Measurements from ENCODE around the gene ALAS2. TPM values are rescaled to one million over a fixed set of nuclear protein-coding genes. Genes with fewer than 3 reads are reported as not detected.
"Not testable (repeated sequence)": the region's sequence is repeated elsewhere in the genome, so short reads cannot be mapped to it uniquely, and the experiment has no call there.

The ALAS2 gene, protein sequence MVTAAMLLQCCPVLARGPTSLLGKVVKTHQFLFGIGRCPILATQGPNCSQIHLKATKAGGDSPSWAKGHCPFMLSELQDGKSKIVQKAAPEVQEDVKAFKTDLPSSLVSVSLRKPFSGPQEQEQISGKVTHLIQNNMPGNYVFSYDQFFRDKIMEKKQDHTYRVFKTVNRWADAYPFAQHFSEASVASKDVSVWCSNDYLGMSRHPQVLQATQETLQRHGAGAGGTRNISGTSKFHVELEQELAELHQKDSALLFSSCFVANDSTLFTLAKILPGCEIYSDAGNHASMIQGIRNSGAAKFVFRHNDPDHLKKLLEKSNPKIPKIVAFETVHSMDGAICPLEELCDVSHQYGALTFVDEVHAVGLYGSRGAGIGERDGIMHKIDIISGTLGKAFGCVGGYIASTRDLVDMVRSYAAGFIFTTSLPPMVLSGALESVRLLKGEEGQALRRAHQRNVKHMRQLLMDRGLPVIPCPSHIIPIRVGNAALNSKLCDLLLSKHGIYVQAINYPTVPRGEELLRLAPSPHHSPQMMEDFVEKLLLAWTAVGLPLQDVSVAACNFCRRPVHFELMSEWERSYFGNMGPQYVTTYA
- polyA plus RNA-seq (ENCODE audit: low read depth in 6 of 6), result 10 to 100 TPM in 1 of 6 donors, 1 to 10 TPM in 3, under 1 TPM in 1, not detected in 1; 0.21 to 12.6 (median 1.4) TPM

DNA sequence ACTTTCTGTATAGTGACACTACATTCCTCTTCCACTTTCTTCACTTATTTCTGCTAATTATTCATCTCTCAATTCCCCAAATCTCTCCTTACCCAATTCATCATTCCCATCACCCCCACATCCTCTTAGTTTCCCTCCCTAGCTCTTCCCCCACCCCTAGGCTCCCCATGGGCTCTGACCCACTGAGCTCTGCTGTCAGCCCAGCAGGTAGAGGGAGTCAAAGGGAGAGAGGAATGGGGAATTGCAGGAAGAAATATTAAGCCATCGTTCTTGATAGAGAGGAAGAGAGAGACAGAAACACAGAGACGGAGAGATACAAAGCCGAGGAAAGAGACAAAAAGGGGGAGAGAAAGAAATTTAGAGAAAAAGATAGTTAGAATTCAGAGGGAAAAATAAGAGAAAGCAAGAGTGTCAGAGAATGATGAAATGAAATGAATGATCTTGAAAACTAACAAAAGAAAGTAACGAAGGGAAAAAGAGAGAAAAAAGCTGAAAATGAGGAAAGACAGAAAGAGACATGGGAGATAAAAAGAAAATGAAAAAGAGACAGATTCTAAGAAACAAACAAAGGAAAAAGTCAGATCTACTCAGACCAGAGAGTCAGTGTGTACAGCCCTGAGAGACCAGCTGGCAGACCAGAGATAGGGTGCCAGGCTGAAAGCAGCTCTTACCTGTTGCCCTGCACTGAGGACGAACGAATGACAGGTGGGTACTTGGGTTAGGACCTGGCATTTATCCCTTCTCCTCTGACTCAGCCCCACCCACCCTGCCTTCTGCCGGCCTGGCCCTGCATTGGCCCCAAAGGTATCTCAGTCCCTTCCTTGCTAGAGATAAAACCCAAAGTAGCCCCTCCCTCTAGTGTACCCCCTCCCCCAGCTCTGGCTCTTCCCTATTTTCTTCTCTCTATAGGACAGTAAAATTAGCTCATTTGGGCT lies at the start of gene ALAS2:
Gene ALAS2 (minus strand): TSS at position 707 of the 935 bp plus-strand sequence. CDS start 4,977 bp downstream, outside the sequence.
- Mint-ChIP-seq H3K9me3 (peaks cover 0 to 6% (median 3%) of the 10 kb centered on the region in 7 donors), H3K27me3 (peaks cover 0 to 28% (median 0%) of the 10 kb centered on the region in 3 donors), H3K4me3 (peak within 1 kb of the TSS in 1 of 8 donors; percentile 38), H3K4me1 (no peaks in the 10 kb centered on the region), H3K36me3 (no peaks in the 10 kb centered on the region), H3K27ac (no peak within 1 kb of the TSS)
- ATAC-seq (ENCODE audit: low read depth in 2 of 2), result no peak
- no peak for DNase-seq

DNA sequence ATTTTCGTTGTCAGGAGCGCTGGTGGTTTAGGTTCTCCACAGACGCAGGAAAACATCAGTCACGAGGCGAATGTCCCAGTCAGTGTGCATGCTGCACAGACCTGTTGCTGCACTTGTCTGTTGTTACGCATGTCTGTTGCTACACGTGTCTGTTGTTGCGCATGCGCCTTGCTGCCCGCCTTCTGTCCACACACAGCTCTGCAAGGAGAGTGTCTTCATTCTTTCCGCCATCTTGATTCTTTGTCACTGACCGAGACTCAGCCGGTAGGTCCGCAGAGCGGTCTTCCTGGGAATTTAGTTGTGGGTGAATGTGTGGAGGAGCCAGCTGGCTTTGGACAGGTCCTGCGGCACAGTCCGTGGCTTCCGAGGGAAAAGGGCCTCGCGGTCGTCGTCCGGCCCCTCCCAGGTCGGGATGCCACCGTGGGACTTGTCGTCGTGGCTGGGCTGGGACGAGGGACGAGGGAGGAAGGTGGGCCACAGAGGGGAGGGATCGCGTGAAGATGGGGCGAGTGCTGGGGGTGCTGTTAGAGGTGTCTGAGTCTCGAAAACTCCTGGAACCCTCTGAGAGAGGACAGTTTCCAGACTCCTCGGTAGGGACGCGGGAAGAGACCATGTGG lies 44.2 kb upstream of the ALAS2 start, which contains the start of gene PAGE2B:
Gene PAGE2B (plus strand): TSS at position 180 of the 617 bp plus-strand sequence. CDS start 1,012 bp downstream, outside the sequence.
- Mint-ChIP-seq H3K4me3 (no peak within 1 kb of the TSS), H3K9me3 (peaks cover 0 to 4% (median 0%) of the 10 kb centered on the region in 7 donors), H3K27ac (no peak within 1 kb of the TSS), H3K27me3 (peaks cover 2 to 30% (median 22%) of the 10 kb centered on the region in 3 donors), H3K4me1 (no peaks in the 10 kb centered on the region), H3K36me3 (no peaks in the 10 kb centered on the region)
- DNase-seq, result no peak
- no peak for ATAC-seq (ENCODE audit: low read depth in 2 of 2)

- DNase-seq, result no peak
- no peak for ATAC-seq (ENCODE audit: low read depth in 2 of 2)
- Mint-ChIP-seq H3K36me3 (no peaks in the 10 kb centered on the region), H3K4me1 (no peaks in the 10 kb centered on the region), H3K27ac (no peak overlapping the region), H3K27me3 (peaks cover 3 to 34% (median 34%) of the 10 kb centered on the region in 3 donors), H3K9me3 (peaks cover 0 to 8% (median 4%) of the 10 kb centered on the region in 7 donors), H3K4me3 (no peak overlapping the region)
These were observed 41.5 kb upstream of the ALAS2 start for GRCh38 chrX:55072286-55072685.

DNA sequence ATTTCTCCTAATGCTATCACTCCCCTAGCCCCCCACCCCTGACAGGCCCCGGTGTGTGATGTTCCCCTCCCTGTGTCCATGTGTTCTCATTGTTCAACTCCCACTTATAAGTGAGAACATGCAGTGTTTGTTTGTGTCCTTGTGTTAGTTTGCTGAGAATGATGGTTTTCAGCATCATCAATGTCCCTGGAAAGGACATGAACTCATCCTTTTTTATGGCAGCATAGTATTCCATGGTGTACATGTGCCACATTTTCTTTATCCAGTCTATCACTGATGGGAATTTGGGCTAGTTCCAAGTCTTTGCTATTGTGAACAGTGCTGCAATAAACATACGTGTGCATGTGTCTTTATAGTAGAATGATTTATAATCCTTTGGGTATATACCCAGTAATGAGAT lies 36.4 kb upstream of the ALAS2 start:
- not testable (repeated sequence) for H3K36me3 Mint-ChIP-seq; ATAC-seq (ENCODE audit: low read depth in 2 of 2); H3K4me3 Mint-ChIP-seq; DNase-seq; H3K27ac Mint-ChIP-seq; H3K4me1 Mint-ChIP-seq
- Mint-ChIP-seq H3K9me3 (peaks cover 0 to 12% (median 4%) of the 10 kb centered on the region in 7 donors), H3K27me3 (peaks cover 3 to 35% (median 22%) of the 10 kb centered on the region in 3 donors)

DNA sequence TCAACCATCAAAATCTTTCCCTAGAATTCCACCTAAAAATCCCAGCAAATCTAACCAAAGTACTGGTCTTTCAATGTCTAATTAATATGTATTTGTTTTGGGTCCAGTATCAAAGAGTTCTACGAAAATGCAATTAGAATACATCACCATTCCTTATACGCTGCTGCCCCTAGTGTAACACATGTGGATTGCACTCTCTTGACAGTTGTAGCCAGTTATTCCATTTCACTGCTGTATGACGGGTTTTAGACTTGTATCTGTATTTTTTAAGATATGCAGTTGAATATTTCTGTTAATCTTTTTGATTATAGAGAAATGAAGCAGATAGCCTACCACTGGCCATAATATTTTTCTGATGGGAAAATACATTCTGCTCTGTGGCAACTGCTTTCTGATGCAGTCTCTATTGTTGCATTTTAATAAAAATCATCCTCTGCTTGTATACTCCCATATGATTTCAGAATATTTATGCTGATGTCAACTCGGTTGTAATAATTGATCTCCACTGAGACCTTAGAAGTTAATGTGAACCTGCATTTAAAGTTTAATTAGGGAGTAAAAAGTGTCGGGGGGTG lies 27.0 kb upstream of the ALAS2 start:
- Mint-ChIP-seq H3K36me3 (no peaks in the 10 kb centered on the region), H3K27ac (peak overlapping the region in 3 of 6 donors; percentile 15 to 85 (median 53)), H3K4me1 (peaks cover 0 to 11% (median 10%) of the 10 kb centered on the region in 3 donors), H3K9me3 (peaks cover 0 to 1% (median 0%) of the 10 kb centered on the region in 7 donors), H3K4me3 (peak overlapping the region; percentile 27 to 82 (median 60)), H3K27me3 (no peaks in the 10 kb centered on the region)
- DNase-seq (peak; percentile 19), ATAC-seq (ENCODE audit: low read depth in 2 of 2) (peak; percentile 62 to 65)

GRCh38 chrX:55056820-55057674 lies 26.3 kb upstream of the ALAS2 start:
- ATAC-seq (ENCODE audit: low read depth in 2 of 2), result peak; percentile 41 to 75
- no peaks in the 10 kb centered on the region for H3K36me3 Mint-ChIP-seq
- peaks cover 0 to 11% (median 10%) of the 10 kb centered on the region in 3 donors for H3K4me1 Mint-ChIP-seq
- peak overlapping the region; percentile 12 to 82 (median 60) for H3K4me3 Mint-ChIP-seq
- peak; percentile 7 for DNase-seq
- H3K27ac Mint-ChIP-seq, result peak overlapping the region in 3 of 6 donors; percentile 53 to 93 (median 85)
- peaks cover 0 to 3% (median 0%) of the 10 kb centered on the region in 7 donors for H3K9me3 Mint-ChIP-seq
- no peaks in the 10 kb centered on the region for H3K27me3 Mint-ChIP-seq

GRCh38 chrX:55050599-55050998 lies 19.8 kb upstream of the ALAS2 start:
- H3K36me3 Mint-ChIP-seq; H3K4me3 Mint-ChIP-seq; ATAC-seq (ENCODE audit: low read depth in 2 of 2); H3K27me3 Mint-ChIP-seq; DNase-seq; H3K4me1 Mint-ChIP-seq; H3K27ac Mint-ChIP-seq: not testable (repeated sequence)
- peaks cover 0 to 15% (median 8%) of the 10 kb centered on the region in 7 donors for H3K9me3 Mint-ChIP-seq

GRCh38 chrX:55041514-55041913 lies 10.7 kb upstream of the ALAS2 start:
- Mint-ChIP-seq H3K36me3 (no peaks in the 10 kb centered on the region), H3K27me3 (no peaks in the 10 kb centered on the region)
- no peak for ATAC-seq (ENCODE audit: low read depth in 2 of 2)

DNA sequence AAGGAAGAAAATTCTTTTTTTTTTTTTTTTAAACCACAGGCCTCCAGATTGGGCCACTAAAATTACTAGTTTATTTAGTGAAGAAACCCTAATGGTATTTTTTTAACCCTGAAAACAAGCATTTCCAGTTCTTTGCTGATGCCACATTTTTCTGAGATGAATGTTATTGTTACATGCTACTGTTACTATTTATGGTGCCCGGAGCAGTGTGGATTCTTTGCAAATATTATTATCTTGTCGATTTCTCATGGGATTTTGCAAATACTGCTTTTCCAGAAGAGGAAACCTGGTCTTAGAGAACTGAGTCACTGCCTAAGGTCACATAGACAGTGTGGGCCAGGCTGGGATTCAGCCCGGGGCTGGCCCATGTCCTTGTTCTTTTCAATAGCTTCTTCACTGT lies 8.7 kb upstream of the ALAS2 start:
- Mint-ChIP-seq H3K4me3 (no peak overlapping the region), H3K27me3 (no peaks in the 10 kb centered on the region), H3K36me3 (no peaks in the 10 kb centered on the region), H3K9me3 (peaks cover 0 to 18% (median 6%) of the 10 kb centered on the region in 7 donors), H3K27ac (no peak overlapping the region), H3K4me1 (no peaks in the 10 kb centered on the region)
- ATAC-seq (ENCODE audit: low read depth in 2 of 2) (no peak), DNase-seq (no peak)

More at GRCh38 chrX:55041514-55041913, 10.7 kb upstream of the ALAS2 start:
- no peak for DNase-seq
- Mint-ChIP-seq H3K4me3 (no peak overlapping the region), H3K9me3 (peaks cover 0 to 12% (median 6%) of the 10 kb centered on the region in 7 donors), H3K27ac (no peak overlapping the region), H3K4me1 (no peaks in the 10 kb centered on the region)

- H3K27ac Mint-ChIP-seq, result no peak overlapping the region
- H3K27me3 Mint-ChIP-seq, result peaks cover 0 to 17% (median 0%) of the 10 kb centered on the region in 3 donors
- no peaks in the 10 kb centered on the region for H3K4me1 Mint-ChIP-seq
- H3K4me3 Mint-ChIP-seq, result no peak overlapping the region
- peaks cover 0 to 7% (median 0%) of the 10 kb centered on the region in 7 donors for H3K9me3 Mint-ChIP-seq
- ATAC-seq (ENCODE audit: low read depth in 2 of 2) (no peak), DNase-seq (no peak)
- no peaks in the 10 kb centered on the region for H3K36me3 Mint-ChIP-seq
These were observed 2.7 kb upstream of the ALAS2 start for GRCh38 chrX:55033429-55033828.

- H3K36me3 Mint-ChIP-seq, result no peaks in the 10 kb centered on the region
These were observed 1.5 kb downstream of the ALAS2 start for GRCh38 chrX:55029291-55029690.

More at GRCh38 chrX:55029291-55029690, 1.5 kb downstream of the ALAS2 start:
- ATAC-seq (ENCODE audit: low read depth in 2 of 2) (no peak), DNase-seq (no peak)
- peak overlapping the region in 1 of 6 donors; percentile 9 for H3K27ac Mint-ChIP-seq
- peaks cover 0 to 5% (median 0%) of the 10 kb centered on the region in 7 donors for H3K9me3 Mint-ChIP-seq
- H3K4me3 Mint-ChIP-seq, result no peak overlapping the region
- H3K27me3 Mint-ChIP-seq, result peaks cover 0 to 28% (median 0%) of the 10 kb centered on the region in 3 donors
- no peaks in the 10 kb centered on the region for H3K4me1 Mint-ChIP-seq
